ENCODE data around the gene CAB39. TPM values are rescaled to one million over a fixed set of nuclear protein-coding genes. Genes with fewer than 3 reads are reported as not detected.

Gene CAB39
- total RNA-seq, 1 donor from 2014 or later = 96.3 TPM

DNA sequence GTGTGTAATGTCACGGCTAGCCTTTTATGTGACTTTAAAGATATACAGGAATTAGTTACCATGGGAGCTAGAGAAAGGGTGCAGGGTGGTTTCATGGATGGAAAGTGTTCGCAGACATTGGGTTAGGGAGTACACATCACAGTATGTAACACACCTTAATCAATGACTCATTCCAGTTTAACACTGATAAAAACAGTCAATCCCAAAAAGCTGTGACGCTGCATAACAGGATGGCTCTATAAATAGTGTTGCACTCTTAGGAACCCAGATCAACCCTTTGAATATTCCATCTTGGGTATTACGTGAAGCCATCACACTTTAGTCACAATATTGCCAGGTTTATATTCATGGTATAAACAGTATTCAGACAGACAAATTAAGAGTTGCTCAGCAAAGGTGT lies 33.6 kb downstream of the CAB39 start:
- TF ChIP-seq, protein P1, sequence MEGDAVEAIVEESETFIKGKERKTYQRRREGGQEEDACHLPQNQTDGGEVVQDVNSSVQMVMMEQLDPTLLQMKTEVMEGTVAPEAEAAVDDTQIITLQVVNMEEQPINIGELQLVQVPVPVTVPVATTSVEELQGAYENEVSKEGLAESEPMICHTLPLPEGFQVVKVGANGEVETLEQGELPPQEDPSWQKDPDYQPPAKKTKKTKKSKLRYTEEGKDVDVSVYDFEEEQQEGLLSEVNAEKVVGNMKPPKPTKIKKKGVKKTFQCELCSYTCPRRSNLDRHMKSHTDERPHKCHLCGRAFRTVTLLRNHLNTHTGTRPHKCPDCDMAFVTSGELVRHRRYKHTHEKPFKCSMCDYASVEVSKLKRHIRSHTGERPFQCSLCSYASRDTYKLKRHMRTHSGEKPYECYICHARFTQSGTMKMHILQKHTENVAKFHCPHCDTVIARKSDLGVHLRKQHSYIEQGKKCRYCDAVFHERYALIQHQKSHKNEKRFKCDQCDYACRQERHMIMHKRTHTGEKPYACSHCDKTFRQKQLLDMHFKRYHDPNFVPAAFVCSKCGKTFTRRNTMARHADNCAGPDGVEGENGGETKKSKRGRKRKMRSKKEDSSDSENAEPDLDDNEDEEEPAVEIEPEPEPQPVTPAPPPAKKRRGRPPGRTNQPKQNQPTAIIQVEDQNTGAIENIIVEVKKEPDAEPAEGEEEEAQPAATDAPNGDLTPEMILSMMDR (conservative IDR thresholded peaks at IDR 0.05; ENCODE audit: low read depth, low read length) = no peak
- no peak overlapping the region for H3K4me3 ChIP-seq (ENCODE audit: low read depth, low read length)
- no peak for DNase-seq (ENCODE audit: low read depth)

DNA sequence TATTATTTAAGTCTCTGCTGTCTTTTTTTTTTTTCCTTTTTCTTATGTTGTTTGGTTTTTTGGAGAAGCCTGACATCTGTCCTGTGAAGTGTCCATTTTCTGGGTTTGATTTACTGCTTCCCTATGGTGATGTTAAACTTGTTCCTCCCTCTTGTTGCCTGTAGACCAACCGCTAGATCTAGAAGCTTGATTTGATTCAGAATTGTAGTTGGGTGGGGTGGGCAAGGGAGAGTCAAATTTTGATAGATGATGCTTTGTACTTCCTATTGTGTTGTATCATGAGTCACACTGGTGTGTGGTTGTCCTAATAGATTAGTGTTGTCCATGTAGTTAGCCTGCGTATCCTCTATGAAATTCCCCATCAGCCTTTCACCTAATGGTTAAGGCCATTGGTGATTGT lies 35.4 kb downstream of the CAB39 start:
- no peak for DNase-seq (ENCODE audit: low read depth)
- no peak overlapping the region for H3K4me3 ChIP-seq (ENCODE audit: low read depth, low read length)
- TF ChIP-seq, protein P1 (conservative IDR thresholded peaks at IDR 0.05; ENCODE audit: low read depth, low read length) = no peak

DNA sequence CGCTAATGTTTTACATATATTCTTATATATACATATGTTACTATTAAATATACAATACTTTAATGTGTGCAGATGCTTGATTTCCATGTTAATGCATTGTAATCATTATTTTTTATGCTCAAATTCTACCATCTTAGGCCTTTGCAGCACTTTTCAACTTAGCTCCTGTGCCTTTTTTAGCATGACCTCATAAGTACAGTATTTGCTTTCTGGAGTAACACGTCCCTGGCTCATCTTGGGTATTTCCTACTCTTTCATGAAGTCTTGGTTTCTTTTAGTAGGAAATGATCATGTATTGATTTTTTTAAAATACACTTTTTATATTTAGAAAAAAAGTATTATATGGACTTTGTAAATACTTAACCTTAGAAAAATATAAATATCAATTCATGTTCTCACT lies 36.5 kb downstream of the CAB39 start:
- H3K4me3 ChIP-seq (ENCODE audit: low read depth, low read length) = no peak overlapping the region
- DNase-seq (ENCODE audit: low read depth) = no peak
- TF ChIP-seq, protein P1 (conservative IDR thresholded peaks at IDR 0.05; ENCODE audit: low read depth, low read length) = no peak

DNA sequence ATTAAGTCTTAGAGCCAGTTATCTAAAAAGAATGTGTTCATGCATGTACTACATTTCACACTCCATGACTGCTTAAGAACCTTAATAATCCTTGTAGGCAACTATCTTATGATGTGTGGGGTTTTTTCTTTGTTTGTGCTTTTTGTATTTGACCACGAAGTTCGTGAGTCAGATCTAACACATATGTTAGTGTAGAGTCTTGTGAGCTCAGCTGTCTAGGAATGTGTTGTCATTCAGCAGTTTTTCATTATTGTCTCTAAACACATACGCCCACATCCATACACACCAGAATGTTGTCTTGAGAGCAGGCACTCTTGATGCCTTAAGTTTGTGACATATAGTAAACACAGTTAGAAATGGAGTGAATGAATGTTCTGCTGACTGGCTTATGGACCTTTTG lies 38.4 kb downstream of the CAB39 start:
- no peak for DNase-seq (ENCODE audit: low read depth)
- TF ChIP-seq, protein P1 (conservative IDR thresholded peaks at IDR 0.05; ENCODE audit: low read depth, low read length) = no peak
- no peak overlapping the region for H3K4me3 ChIP-seq (ENCODE audit: low read depth, low read length)

DNA sequence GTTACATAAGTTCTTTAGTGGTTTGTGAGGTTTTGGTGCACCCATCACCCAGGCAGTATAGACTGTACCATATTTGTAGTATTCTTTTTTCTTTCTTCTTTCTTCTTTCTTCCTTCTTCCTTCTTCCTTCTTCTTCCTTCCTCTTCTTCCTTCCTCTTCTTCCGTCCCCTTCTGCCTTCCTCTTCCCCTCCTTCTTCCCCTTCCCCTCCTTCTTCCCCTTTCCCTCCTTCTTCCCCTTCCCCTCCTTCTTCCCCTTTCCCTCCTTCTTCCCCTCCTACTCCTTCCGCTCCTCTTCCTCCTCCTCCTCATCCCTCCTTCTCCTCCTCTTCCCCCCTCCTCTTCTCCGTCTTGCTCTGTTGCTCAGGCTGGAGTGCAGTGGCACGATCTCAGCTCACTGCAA lies 41.6 kb downstream of the CAB39 start:
- no peak for DNase-seq (ENCODE audit: low read depth)
- TF ChIP-seq, protein P1 (conservative IDR thresholded peaks at IDR 0.05; ENCODE audit: low read depth, low read length) = no peak

DNA sequence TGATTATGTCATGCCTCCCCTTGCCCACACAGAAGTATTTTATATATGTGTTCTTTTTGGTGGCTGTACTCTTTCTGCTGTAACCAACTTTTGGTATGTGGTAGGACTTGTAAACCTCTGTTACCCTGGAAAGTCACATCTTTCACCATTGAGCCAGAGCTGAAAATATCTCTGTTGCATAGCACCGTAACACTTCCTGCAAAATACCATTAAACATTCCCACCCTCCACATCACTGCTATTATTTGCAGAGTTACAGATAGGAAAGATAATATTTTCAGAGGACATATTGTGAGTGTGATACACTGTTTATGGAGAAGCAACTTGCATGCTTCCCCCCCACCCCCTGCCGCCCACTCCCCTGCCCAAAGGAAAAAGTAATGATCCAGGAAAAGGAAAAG lies 44.8 kb downstream of the CAB39 start:
- peak; percentile 57 for DNase-seq (ENCODE audit: low read depth)
- TF ChIP-seq, protein P1 (conservative IDR thresholded peaks at IDR 0.05; ENCODE audit: low read depth, low read length) = no peak
- no peak overlapping the region for H3K4me3 ChIP-seq (ENCODE audit: low read depth, low read length)

More for the DNA sequence above, 41.6 kb downstream of the CAB39 start:
- no peak overlapping the region for H3K4me3 ChIP-seq (ENCODE audit: low read depth, low read length)

DNA sequence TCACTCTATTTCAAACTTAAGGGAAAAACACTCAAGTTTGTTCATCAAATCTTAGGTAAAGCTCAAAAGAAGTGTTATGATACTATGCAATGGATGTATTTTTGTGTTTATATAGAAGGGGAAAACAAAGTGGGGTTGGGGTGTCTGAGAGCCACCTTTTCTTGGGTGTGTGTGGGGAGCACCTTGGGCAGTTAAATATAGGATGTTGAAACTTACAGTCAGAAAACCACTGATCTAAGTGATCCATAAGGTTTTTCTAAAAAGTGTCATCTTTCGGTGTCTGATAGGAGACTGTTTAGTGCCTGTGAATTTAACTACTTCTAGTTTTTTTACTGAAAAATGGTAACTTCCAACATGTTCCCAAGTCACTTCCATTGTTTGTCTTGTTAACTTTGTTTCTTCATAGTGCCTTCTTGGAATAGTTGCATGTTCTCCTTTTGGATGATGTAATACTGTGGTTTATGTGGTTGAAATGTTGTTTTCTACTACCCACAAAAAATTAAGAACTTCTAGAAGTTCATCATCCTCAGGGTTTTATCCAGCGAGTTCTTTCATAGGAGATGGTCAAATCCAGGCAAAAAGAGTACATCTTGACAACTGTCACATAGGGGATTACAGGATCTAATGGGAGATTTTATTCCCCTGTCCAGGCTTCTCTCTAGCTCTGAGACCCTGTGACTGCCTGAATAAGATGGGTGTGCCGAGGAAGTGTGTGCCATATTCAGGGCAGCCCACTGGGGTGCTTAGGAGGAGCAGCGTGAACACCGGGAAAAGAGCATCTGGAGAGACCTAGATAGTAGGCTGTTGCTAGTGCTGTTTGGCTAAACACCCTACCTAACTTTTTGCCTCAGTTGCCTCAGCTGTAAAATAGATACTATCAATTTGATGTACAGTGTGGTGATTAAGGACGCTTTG lies 46.2 kb downstream of the CAB39 start:
- DNase-seq (ENCODE audit: low read depth) = peak; percentile 51
- TF ChIP-seq, protein P1 (conservative IDR thresholded peaks at IDR 0.05; ENCODE audit: low read depth, low read length) = no peak
- H3K4me3 ChIP-seq (ENCODE audit: low read depth, low read length) = no peak overlapping the region
